WTC11 (cell line): ENCODE measurements around the gene U2SURP. TPM values are rescaled to one million over a fixed set of nuclear protein-coding genes. Genes with fewer than 3 reads are reported as not detected.
A peak's percentile ranks its signal among the peaks of the same experiment; 100 is the strongest.

Experiments
- ATAC-seq: fragments of 200-7000 bp; cut with Tn5 transposase; 2 replicates; pipeline ENCODE4 v1.10.0; 2021; ENCODE audit warnings: mild to moderate bottlenecking, moderate library complexity
- CTCF ChIA-PET: fragments of 300-600 bp; sonication (Branson Sonifier 250); formaldehyde crosslinking; loops from one replicate; lab custom pipeline; 2021; ENCODE audit warnings: antibody characterized with exemption; lab: Charles Lee
- POLR2A ChIA-PET: fragments of 350-600 bp; sonication (Branson Sonifier 250); formaldehyde crosslinking; loops from one replicate; lab custom pipeline; 2021; ENCODE audit warnings: antibody characterized with exemption; lab: Charles Lee
- DNase-seq: peaks from one replicate; pipeline ENCODE4 v3.0.0; 2021; ENCODE audit warnings: low spot score
- H3K27ac Mint-ChIP-seq: 2 replicates; pipeline ENCODE4 v1.8.0; 2021; ENCODE audit warnings: mixed read lengths
- H3K27me3 Mint-ChIP-seq: 2 replicates; pipeline ENCODE4 v1.8.0; 2021; ENCODE audit warnings: low read depth, mild to moderate bottlenecking, moderate library complexity, mixed read lengths
- H3K36me3 Mint-ChIP-seq: 2 replicates; pipeline ENCODE4 v1.8.0; 2021; ENCODE audit warnings: mixed read lengths
- H3K4me1 Mint-ChIP-seq: 2 replicates; pipeline ENCODE4 v1.8.0; 2022; ENCODE audit warnings: mixed read lengths
- H3K4me3 Mint-ChIP-seq: 2 replicates; pipeline ENCODE4 v1.8.0; 2021; ENCODE audit warnings: mild to moderate bottlenecking, moderate library complexity, mixed read lengths
- H3K9me3 Mint-ChIP-seq: 2 replicates; pipeline ENCODE4 v1.8.0; 2021; ENCODE audit warnings: mixed read lengths
- AFF4 ChIP-seq: sonication (generic); formaldehyde crosslinking; IDR thresholded peaks from 2 replicates; pipeline ENCODE4 v1.8.1; 2023; ENCODE audit warnings: mild to moderate bottlenecking, missing genetic modification reagents, borderline replicate concordance
- ARID4B ChIP-seq: sonication (generic); formaldehyde crosslinking; IDR thresholded peaks from 2 replicates; pipeline ENCODE4 v1.8.0; 2023; ENCODE audit warnings: missing genetic modification reagents, mild to moderate bottlenecking, borderline replicate concordance
- ATF1 ChIP-seq: sonication (generic); formaldehyde crosslinking; IDR thresholded peaks from 2 replicates; pipeline ENCODE4 v1.8.1; 2023; ENCODE audit warnings: mild to moderate bottlenecking, moderate library complexity, missing genetic modification reagents
- ATF2 ChIP-seq: sonication (generic); formaldehyde crosslinking; IDR thresholded peaks from 2 replicates; pipeline ENCODE4 v1.8.1; 2022; ENCODE audit warnings: low read depth, missing genetic modification reagents, borderline replicate concordance
- ERG ChIP-seq: fragments of 250-450 bp; sonication (Bioruptor Pico); IDR thresholded peaks from 2 replicates; pipeline ENCODE4 v1.8.0; 2021; ENCODE audit warnings: mild to moderate bottlenecking
- FOXP1 ChIP-seq: sonication (generic); formaldehyde crosslinking; IDR thresholded peaks from 2 replicates; pipeline ENCODE4 v1.8.0; 2022; ENCODE audit warnings: missing genetic modification reagents, mild to moderate bottlenecking, moderate library complexity, borderline replicate concordance
- GTF2I ChIP-seq: fragments of 250-450 bp; sonication (Bioruptor Pico); conservative IDR thresholded peaks from 2 replicates; pipeline ENCODE4 v1.4.0; 2021; ENCODE audit warnings: mild to moderate bottlenecking
- HMGA2 ChIP-seq: fragments of 250-450 bp; sonication (Bioruptor Pico); IDR thresholded peaks from 2 replicates; pipeline ENCODE4 v1.4.0; 2021; ENCODE audit warnings: mild to moderate bottlenecking, moderate library complexity
- IRF1 ChIP-seq: sonication (generic); formaldehyde crosslinking; IDR thresholded peaks from 2 replicates; pipeline ENCODE4 v1.8.0; 2023; ENCODE audit warnings: missing genetic modification reagents
- JUN ChIP-seq: sonication (generic); formaldehyde crosslinking; IDR thresholded peaks from 2 replicates; pipeline ENCODE4 v1.8.0; 2023; ENCODE audit warnings: mild to moderate bottlenecking, missing genetic modification reagents
- MYBL2 ChIP-seq: sonication (generic); formaldehyde crosslinking; IDR thresholded peaks from 2 replicates; pipeline ENCODE4 v1.8.1; 2023; ENCODE audit warnings: mild to moderate bottlenecking, moderate library complexity, missing genetic modification reagents
- NR3C1 ChIP-seq: sonication (generic); formaldehyde crosslinking; conservative IDR thresholded peaks from 2 replicates; pipeline ENCODE4 v1.8.1; 2023; ENCODE audit warnings: low read depth, mild to moderate bottlenecking, missing genetic modification reagents
- PRRX2 ChIP-seq: fragments of 250-450 bp; sonication (Bioruptor Pico); IDR thresholded peaks from 2 replicates; pipeline ENCODE4 v1.8.0; 2021; ENCODE audit warnings: mild to moderate bottlenecking
- SMAD4 ChIP-seq: sonication (generic); formaldehyde crosslinking; IDR thresholded peaks from 2 replicates; pipeline ENCODE4 v1.8.0; 2022; ENCODE audit warnings: mild to moderate bottlenecking, missing genetic modification reagents
- TEAD4 ChIP-seq: sonication (generic); formaldehyde crosslinking; IDR thresholded peaks from 2 replicates; pipeline ENCODE4 v1.8.0; 2022; ENCODE audit warnings: mild to moderate bottlenecking, missing genetic modification reagents
- TP53 ChIP-seq: sonication (generic); formaldehyde crosslinking; IDR thresholded peaks from 2 replicates; pipeline ENCODE4 v1.8.1; 2023; ENCODE audit warnings: mild to moderate bottlenecking, missing genetic modification reagents
- USF2 ChIP-seq: sonication (generic); formaldehyde crosslinking; IDR thresholded peaks from 2 replicates; pipeline ENCODE4 v1.8.1; 2023; ENCODE audit warnings: mild to moderate bottlenecking, missing genetic modification reagents, moderate library complexity
- ZNF263 ChIP-seq: sonication (generic); formaldehyde crosslinking; IDR thresholded peaks from 2 replicates; pipeline ENCODE4 v1.8.1; 2022; ENCODE audit warnings: low read depth, mild to moderate bottlenecking, moderate library complexity, missing genetic modification reagents
- ZNF425 ChIP-seq: fragments of 250-450 bp; sonication (Bioruptor Pico); conservative IDR thresholded peaks from 2 replicates; pipeline ENCODE4 v1.9.0; 2021; ENCODE audit warnings: mild to moderate bottlenecking
- ZNF671 ChIP-seq: fragments of 250-450 bp; sonication (Bioruptor Pico); IDR thresholded peaks from 2 replicates; pipeline ENCODE4 v1.8.0; 2021; ENCODE audit warnings: mild to moderate bottlenecking
- total RNA-seq: library from RNA; stranded (reverse); gene quantifications from 3 replicates; pipeline ENCODE4 v1.2.3, GENCODE V29; 2021

Gene U2SURP
- total RNA-seq, 1 experiment from 2014 or later, result 133 TPM

GRCh38 chr3:143060906-143061305, 59.5 kb downstream of the U2SURP start:
- H3K9me3 Mint-ChIP-seq, result no peaks in the 10 kb centered on the region
- peaks cover 12% of the 10 kb centered on the region for H3K36me3 Mint-ChIP-seq
- CTCF ChIA-PET, result no interaction called here
- no peak overlapping the region; the same call in 1 of the 2 replicates for H3K27ac Mint-ChIP-seq
- H3K4me1 Mint-ChIP-seq, result 0 out of 2 replicates have a peak, but pooled peaks cover 5% of the 10 kb centered on the region
- TF ChIP-seq FOXP1 (CRISPR knock-in tag) (no peak), ATF2 (no peak), ERG (CRISPR knock-in tag) (no peak), JUN (no peak), IRF1 (CRISPR knock-in tag) (no peak), ZNF263 (CRISPR knock-in tag) (no peak), ZNF671 (CRISPR knock-in tag) (no peak), MYBL2 (no peak), ZNF425 (CRISPR knock-in tag) (no peak), NR3C1 (CRISPR knock-in tag) (no peak), AFF4 (CRISPR knock-in tag) (no peak), ATF1 (no peak)
- H3K4me3 Mint-ChIP-seq, result no peak overlapping the region
- H3K27me3 Mint-ChIP-seq, result no peaks in the 10 kb centered on the region
- no peak for ATAC-seq
- no peak for DNase-seq
- POLR2A ChIA-PET, result no interaction called here

- ATAC-seq, result peak; percentile 42
- POLR2A ChIA-PET, result no interaction called here
- H3K4me1 Mint-ChIP-seq, result peaks cover 10% of the 10 kb centered on the region
- H3K9me3 Mint-ChIP-seq, result peaks cover 6% of the 10 kb centered on the region
- 0 out of 2 replicates have a peak overlapping the region, but pooled peaks have one; percentile 14 for H3K27ac Mint-ChIP-seq
- no peak for DNase-seq
- H3K36me3 Mint-ChIP-seq, result peaks cover 3% of the 10 kb centered on the region; the same call in 1 of the 2 replicates
- no peak overlapping the region for H3K4me3 Mint-ChIP-seq
- CTCF ChIA-PET, result no interaction called here
- H3K27me3 Mint-ChIP-seq, result no peaks in the 10 kb centered on the region
- no peak for TF ChIP-seq SMAD4
- no peak for TF ChIP-seq FOXP1 (CRISPR knock-in tag)
- no peak for TF ChIP-seq GTF2I
- no peak for TF ChIP-seq JUN
- TF ChIP-seq PRRX2 (CRISPR knock-in tag), result no peak
- no peak for TF ChIP-seq HMGA2
- TF ChIP-seq ARID4B (CRISPR knock-in tag), result no peak
- no peak for TF ChIP-seq USF2 (CRISPR knock-in tag)
- no peak for TF ChIP-seq TP53 (CRISPR knock-in tag)
- TF ChIP-seq TEAD4 (CRISPR knock-in tag), result no peak
Measured at GRCh38 chr3:143063018-143063417, 61.6 kb downstream of the U2SURP start.
